Thymus (tissue), 11 donors: ENCODE results near the gene HOXA4. TPM values are rescaled to one million over a fixed set of nuclear protein-coding genes. Genes with fewer than 3 reads are reported as not detected.

Source experiments
- DNase-seq, 9 donors: peaks; one replicate each; pipeline ENCODE4 v3.0.0-alpha.2; 2013; ENCODE audit warnings: low spot score in 9 of 9, low read depth in 6 of 9, missing footprints in 1 of 9
- H3K27ac ChIP-seq, 2 donors: one replicate each; pipeline ENCODE4 v1.5.1; 2013; ENCODE audit warnings: control low read depth in 1 of 2, low read depth in 1 of 2, low read length in 1 of 2, mild to moderate bottlenecking in 1 of 2, moderate library complexity in 1 of 2
- H3K27me3 ChIP-seq, 2 donors: one replicate each; pipeline ENCODE4 v1.5.1; 2013; ENCODE audit warnings: low read length in 1 of 2; ENCODE audit not compliant: control insufficient read depth in 2 of 2, insufficient read depth in 1 of 2
- H3K36me3 ChIP-seq, 2 donors: one replicate each; pipeline ENCODE4 v1.5.1; 2013; ENCODE audit warnings: low read length in 1 of 2, mild to moderate bottlenecking in 1 of 2, moderate library complexity in 1 of 2; ENCODE audit not compliant: control insufficient read depth in 2 of 2, insufficient read depth in 2 of 2
- H3K4me1 ChIP-seq, 2 donors: one replicate each; pipeline ENCODE4 v1.5.1; 2013; ENCODE audit warnings: low read length in 2 of 2; ENCODE audit not compliant: control insufficient read depth in 2 of 2, insufficient read depth in 2 of 2
- H3K4me3 ChIP-seq, 2 donors: one replicate each; pipeline ENCODE4 v1.5.1; 2013; ENCODE audit warnings: low read length in 2 of 2, control low read depth in 1 of 2, mild to moderate bottlenecking in 1 of 2
- H3K9me3 ChIP-seq, 2 donors: one replicate each; pipeline ENCODE4 v1.5.1; 2013; ENCODE audit warnings: low read length in 1 of 2, mild to moderate bottlenecking in 1 of 2; ENCODE audit not compliant: control insufficient read depth in 2 of 2, insufficient read depth in 1 of 2
- WGBS: extraction: QIAGEN DNeasy Blood & Tissue Kit; methylation state at CpG from one replicate; pipeline ENCODE4 v1.1.7; 2013; 5-methylcytosine and 5-hydroxymethylcytosine counted together
- polyA plus RNA-seq: library from polyadenylated mRNA; stranded (reverse); fragments of 200-250 nt; gene quantifications from one replicate; pipeline ENCODE4 v1.2.3, GENCODE V29; 2013
- total RNA-seq: library from RNA; stranded (reverse); fragments of 120-200 nt; gene quantifications from one replicate; pipeline ENCODE4 v1.2.4, GENCODE V29; 2013
- donor health status: healthy.

The HOXA4 gene
- total and polyA plus RNA-seq, 2 donors = 0.42 to 3.0 TPM

GRCh38 chr7:27140126-27140857 is 9.7 kb upstream of the HOXA4 start:
- H3K4me1 ChIP-seq = peaks cover 5 to 10% of the 10 kb centered on the region in 2 donors
- no peak overlapping the region for H3K27ac ChIP-seq

GRCh38 chr7:27139334-27140125 is 9.0 kb upstream of the HOXA4 start:
- H3K36me3 ChIP-seq = no peaks in the 10 kb centered on the region
- H3K27me3 ChIP-seq = peaks cover 12 to 85% of the 10 kb centered on the region in 2 donors
- H3K9me3 ChIP-seq = peaks cover 2 to 3% of the 10 kb centered on the region in 2 donors
- no peak for DNase-seq
- 93% methylated on average over 53 of the region's 53 CpGs for WGBS
- no peak overlapping the region for H3K27ac ChIP-seq
- peaks cover 5 to 11% of the 10 kb centered on the region in 2 donors for H3K4me1 ChIP-seq
- no peak overlapping the region for H3K4me3 ChIP-seq

More at GRCh38 chr7:27140126-27140857, 9.7 kb upstream of the HOXA4 start:
- WGBS = 94% methylated on average over 15 of the region's 15 CpGs
- no peaks in the 10 kb centered on the region for H3K36me3 ChIP-seq
- no peak for DNase-seq
- H3K9me3 ChIP-seq = peaks cover 2 to 8% of the 10 kb centered on the region in 2 donors
- peaks cover 16 to 93% of the 10 kb centered on the region in 2 donors for H3K27me3 ChIP-seq
- no peak overlapping the region for H3K4me3 ChIP-seq

- DNase-seq = no peak
- H3K27me3 ChIP-seq = peaks cover 12 to 81% of the 10 kb centered on the region in 2 donors
- H3K36me3 ChIP-seq = no peaks in the 10 kb centered on the region
- no peak overlapping the region for H3K27ac ChIP-seq
- peaks cover 5 to 11% of the 10 kb centered on the region in 2 donors for H3K4me1 ChIP-seq
- peaks cover 0 to 2% of the 10 kb centered on the region in 2 donors for H3K9me3 ChIP-seq
- 94% methylated on average over 11 of the region's 11 CpGs for WGBS
- no peak overlapping the region for H3K4me3 ChIP-seq
Observed at GRCh38 chr7:27138985-27139333, 8.4 kb upstream of the HOXA4 start.

GRCh38 chr7:27138472-27138871 is 7.9 kb upstream of the HOXA4 start:
- no peaks in the 10 kb centered on the region for H3K9me3 ChIP-seq
- no peaks in the 10 kb centered on the region for H3K36me3 ChIP-seq
- no peak for DNase-seq
- H3K4me1 ChIP-seq = peaks cover 5 to 11% of the 10 kb centered on the region in 2 donors
- 96% methylated on average over 1 of the region's 1 CpG for WGBS
- no peak overlapping the region for H3K27ac ChIP-seq
- no peak overlapping the region for H3K4me3 ChIP-seq
- peaks cover 13 to 81% of the 10 kb centered on the region in 2 donors for H3K27me3 ChIP-seq

- WGBS = 95% methylated on average over 2 of the region's 2 CpGs
- no peak overlapping the region for H3K27ac ChIP-seq
- H3K4me3 ChIP-seq = no peak overlapping the region
- no peaks in the 10 kb centered on the region for H3K36me3 ChIP-seq
- H3K27me3 ChIP-seq = peaks cover 13 to 80% of the 10 kb centered on the region in 2 donors
- no peaks in the 10 kb centered on the region for H3K9me3 ChIP-seq
- DNase-seq = no peak
- peaks cover 5 to 11% of the 10 kb centered on the region in 2 donors for H3K4me1 ChIP-seq
Observed at GRCh38 chr7:27137640-27138315, 7.2 kb upstream of the HOXA4 start.

GRCh38 chr7:27134392-27134791 is 3.8 kb upstream of the HOXA4 start:
- H3K9me3 ChIP-seq = peaks cover 0 to 6% of the 10 kb centered on the region in 2 donors
- H3K4me3 ChIP-seq = no peak overlapping the region
- DNase-seq = no peak
- peaks cover 5 to 17% of the 10 kb centered on the region in 2 donors for H3K4me1 ChIP-seq
- H3K27me3 ChIP-seq = peaks cover 13 to 65% of the 10 kb centered on the region in 2 donors
- no peaks in the 10 kb centered on the region for H3K36me3 ChIP-seq
- no peak overlapping the region for H3K27ac ChIP-seq
- WGBS = 26% methylated on average over 2 of the region's 2 CpGs

- DNase-seq = no peak
- Histone ChIP-seq H3K4me3 (no peak overlapping the region), H3K27ac (no peak overlapping the region), H3K4me1 (peaks cover 5 to 17% of the 10 kb centered on the region in 2 donors), H3K36me3 (no peaks in the 10 kb centered on the region), H3K9me3 (peaks cover 0 to 7% of the 10 kb centered on the region in 2 donors), H3K27me3 (peaks cover 12 to 63% of the 10 kb centered on the region in 2 donors)
- WGBS = 93% methylated on average over 18 of the region's 18 CpGs
Observed at GRCh38 chr7:27133409-27134231, 3.1 kb upstream of the HOXA4 start.

GRCh38 chr7:27132978-27133377 is 2.4 kb upstream of the HOXA4 start:
- Histone ChIP-seq H3K27ac (no peak overlapping the region), H3K4me1 (peaks cover 5 to 17% of the 10 kb centered on the region in 2 donors), H3K9me3 (peaks cover 0 to 7% of the 10 kb centered on the region in 2 donors), H3K36me3 (no peaks in the 10 kb centered on the region), H3K4me3 (no peak overlapping the region), H3K27me3 (peaks cover 8 to 60% of the 10 kb centered on the region in 2 donors)
- 87% methylated on average over 6 of the region's 6 CpGs for WGBS
- DNase-seq = no peak
